HG03066 (cell line): Measurements from ENCODE around the gene UGP2.
"Not testable (repeated sequence)": the region's sequence is repeated elsewhere in the genome, so short reads cannot be mapped to it uniquely, and the experiment has no call there.

ENCODE experiments used
- ATAC-seq: cut with Tn5 transposase; IDR thresholded peaks from one replicate; pipeline ENCODE4 v1.9.1; 2021; ENCODE audit warnings: low read depth; ENCODE audit not compliant: unreplicated experiment

UGP2 gene

GRCh38 chr2:63837036-63837594, 4.6 kb upstream of the UGP2 start:
- no peak for ATAC-seq

GRCh38 chr2:63840081-63840784, 1.5 kb upstream of the UGP2 start:
- ATAC-seq = peak; percentile 30

- ATAC-seq = peak; percentile 88
Measured at GRCh38 chr2:63840785-63841253, 877 bp upstream of the UGP2 start.

GRCh38 chr2:63842149-63843061, 709 bp downstream of the UGP2 start:
- ATAC-seq = no peak

- no peak for ATAC-seq
Measured at GRCh38 chr2:63843093-63843492, 1.4 kb downstream of the UGP2 start.

GRCh38 chr2:63843791-63844190, 2.1 kb downstream of the UGP2 start:
- no peak for ATAC-seq

- no peak for ATAC-seq
Measured at GRCh38 chr2:63844616-63845015, 2.9 kb downstream of the UGP2 start.

GRCh38 chr2:63845866-63846265, 4.2 kb downstream of the UGP2 start:
- ATAC-seq = no peak

GRCh38 chr2:63846487-63846886, 4.8 kb downstream of the UGP2 start:
- no peak for ATAC-seq

GRCh38 chr2:63847571-63847970, 5.9 kb downstream of the UGP2 start:
- ATAC-seq = not testable (repeated sequence)

- ATAC-seq = no peak
Measured at GRCh38 chr2:63849381-63850203, 7.9 kb downstream of the UGP2 start.

GRCh38 chr2:63850204-63850571, 8.5 kb downstream of the UGP2 start:
- no peak for ATAC-seq

GRCh38 chr2:63850649-63851048, 9.0 kb downstream of the UGP2 start:
- ATAC-seq = no peak

GRCh38 chr2:63851691-63852311, 10.1 kb downstream of the UGP2 start:
- ATAC-seq = no peak

GRCh38 chr2:63853527-63854310, 12.0 kb downstream of the UGP2 start:
- ATAC-seq = no peak

GRCh38 chr2:63855418-63856302, 14.0 kb downstream of the UGP2 start:
- ATAC-seq = no peak

GRCh38 chr2:63856303-63856603, 14.6 kb downstream of the UGP2 start:
- no peak for ATAC-seq

- ATAC-seq = no peak
Measured at GRCh38 chr2:63858291-63858690, 16.6 kb downstream of the UGP2 start.
